ENCODE measurements around the gene GNAT3.

The GNAT3 gene

DNA sequence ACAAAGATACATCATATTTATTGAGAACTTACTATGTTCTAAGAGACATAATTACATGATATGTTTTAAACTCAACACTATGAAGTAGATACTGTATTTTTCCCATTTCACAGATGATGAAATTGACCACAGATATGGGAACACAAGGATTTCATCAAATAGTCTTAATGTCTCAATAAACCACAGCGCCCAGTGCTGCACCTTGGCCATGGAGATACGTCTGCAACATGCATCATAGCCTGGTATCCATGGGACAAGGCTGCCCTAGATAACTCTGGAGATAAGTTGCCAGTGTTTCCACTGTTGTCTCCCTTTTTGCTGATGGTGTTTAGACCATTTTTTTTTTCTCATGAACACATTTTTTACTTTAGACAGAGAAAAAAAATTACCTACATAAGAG lies 97.5 kb downstream of the GNAT3 start:
- DNase-seq, result no peak

DNA sequence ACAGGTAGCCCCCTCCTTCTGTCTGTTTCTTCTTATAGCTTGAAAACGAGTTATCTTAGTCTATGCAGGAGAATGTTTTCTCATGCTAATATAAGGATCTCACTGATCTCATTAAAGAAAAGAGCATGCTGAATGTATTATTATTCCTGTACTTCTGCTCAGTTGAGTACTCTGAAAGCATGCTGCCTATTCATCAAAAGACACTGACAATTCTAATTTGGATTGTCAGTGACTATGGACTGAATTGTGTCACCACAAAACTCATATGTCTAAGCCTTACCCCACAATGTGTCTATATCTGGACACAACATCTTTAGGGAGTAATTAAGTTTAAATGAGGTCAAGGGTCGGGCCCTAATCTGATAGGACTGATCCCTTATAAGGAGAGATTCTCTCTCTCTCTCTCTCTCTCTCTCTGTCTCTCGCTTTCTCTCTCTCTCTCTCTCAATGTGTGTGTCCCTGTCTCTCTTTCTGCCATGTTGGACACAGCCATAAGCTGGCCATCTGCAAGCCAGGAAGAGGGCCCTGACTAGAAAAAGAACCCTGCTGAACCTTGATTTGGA lies 98.4 kb downstream of the GNAT3 start:
- no peak for DNase-seq

DNA sequence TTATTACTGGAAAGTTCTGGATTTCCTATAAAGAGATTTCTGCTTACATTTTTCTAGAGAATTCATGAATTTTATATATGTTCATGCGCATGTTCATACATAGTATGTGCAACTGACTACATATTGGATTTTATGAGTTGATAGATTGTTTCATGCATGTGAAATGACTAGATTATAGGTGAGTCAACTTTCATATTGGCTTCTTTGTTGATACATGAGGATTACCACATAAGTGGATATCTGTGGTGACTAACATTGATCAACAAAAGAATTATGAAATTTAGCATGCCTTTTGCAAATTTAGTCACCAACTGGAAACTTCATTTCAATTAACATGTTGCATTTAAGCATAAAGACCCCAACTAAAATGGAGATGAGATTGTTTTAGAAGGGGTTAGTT lies 99.0 kb downstream of the GNAT3 start:
- DNase-seq, result no peak

DNA sequence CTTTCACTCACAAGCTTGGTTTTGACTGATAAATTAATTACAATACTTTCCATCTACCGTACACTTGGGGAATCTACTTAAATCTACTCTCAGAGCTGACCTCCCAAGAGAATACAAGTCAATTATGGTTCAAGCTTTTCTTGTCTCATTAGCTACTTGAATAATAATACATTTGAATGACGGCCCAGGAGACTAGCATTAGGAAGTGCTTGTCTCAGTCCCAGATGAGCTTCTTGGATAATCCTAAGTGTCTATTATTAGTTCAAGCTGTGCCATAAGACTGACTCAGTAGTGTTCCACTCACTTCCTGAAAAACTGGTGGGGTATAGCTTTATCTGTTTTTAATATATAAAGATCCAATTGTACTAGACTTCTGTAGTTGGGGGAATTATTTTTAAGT lies 100.2 kb downstream of the GNAT3 start:
- no peak for DNase-seq

DNA sequence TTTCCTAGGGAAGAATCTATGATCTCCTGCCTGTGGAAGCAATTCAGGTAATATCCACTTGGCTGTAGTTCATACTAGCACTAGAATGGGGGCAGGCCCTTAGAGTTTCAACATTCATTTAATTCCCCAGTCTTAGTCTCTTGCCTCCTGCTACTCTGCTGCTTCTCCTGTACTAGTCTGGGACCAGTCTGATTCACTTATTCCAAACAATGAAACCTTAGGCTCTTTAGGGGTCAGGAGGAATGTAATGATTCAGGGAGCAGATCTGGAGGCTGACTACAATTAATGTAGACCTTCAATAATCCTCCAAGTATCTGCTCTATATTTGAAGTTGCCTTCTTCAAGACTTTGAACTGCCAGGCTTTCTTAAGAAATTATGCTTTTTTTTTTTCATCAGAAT lies 101.8 kb downstream of the GNAT3 start:
- no peak for DNase-seq
